Measurements from ENCODE around the gene ROMO1. TPM values are rescaled to one million over a fixed set of nuclear protein-coding genes. Genes with fewer than 3 reads are reported as not detected.

The ROMO1 gene
- total and polyA plus RNA-seq, 10 of the 15 experiments (the other 5 are each of a cell fraction or from before 2014, with no cell fraction given) = 23.2 to 631 (median 352) TPM

DNA sequence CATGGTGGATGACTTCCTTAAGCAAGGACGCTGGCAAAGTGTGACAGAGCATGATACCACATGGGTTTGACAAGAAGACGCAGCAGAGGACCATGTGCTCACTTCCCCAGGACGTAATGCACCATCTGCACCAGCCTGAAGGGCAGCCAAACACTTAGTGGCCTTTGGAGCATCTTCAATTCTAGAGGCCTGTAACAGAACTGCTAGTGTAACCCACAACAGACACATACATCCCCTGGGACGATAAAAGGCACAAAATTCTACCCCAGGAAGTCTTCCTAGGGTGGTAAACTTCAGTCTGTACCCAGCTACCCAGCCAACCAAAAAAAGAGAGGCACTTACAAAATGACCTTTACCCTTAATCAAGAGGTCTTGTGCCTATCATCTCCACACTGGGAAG is 25.3 kb upstream of the ROMO1 start:
- BruUV-seq (replicated peaks) = no TSS peak
- CTCF ChIA-PET = no interaction called here
- Histone ChIP-seq H3K9me3 (replicated peaks; ENCODE audit: control insufficient read depth, insufficient read depth, low read length) (no peaks in the 10 kb centered on the region), H3K9ac (ENCODE audit: control insufficient read depth, insufficient read depth, low read length) (no peak overlapping the region), H3K27me3 (replicated peaks in 1 of 2; ENCODE audit: control insufficient read depth in 2 of 2, insufficient read depth in 2 of 2, low read length in 1 of 2) (no peaks in the 10 kb centered on the region), H3K4me3 (no peak overlapping the region), H3K36me3 (ENCODE audit: control insufficient read depth in 2 of 2, insufficient read depth in 2 of 2, low read length in 1 of 2) (peaks cover 0 to 10% of the 10 kb centered on the region in 2 experiments; a peak in 2 of 4 replicates), H3K4me2 (ENCODE audit: control insufficient read depth, insufficient read depth) (no peak overlapping the region), H3K4me1 (ENCODE audit: control insufficient read depth, insufficient read depth, low read length) (no peaks in the 10 kb centered on the region), H3K27ac (ENCODE audit: control insufficient read depth, insufficient read depth) (no peak overlapping the region), H3K79me2 (ENCODE audit: control insufficient read depth, insufficient read depth, low read length) (no peaks in the 10 kb centered on the region), H2AFZ (ENCODE audit: control insufficient read depth, low read depth, low read length) (no peak overlapping the region), H4K20me1 (ENCODE audit: control insufficient read depth, insufficient read depth) (no peaks in the 10 kb centered on the region)
- SMC1A ChIA-PET (ENCODE audit: uncharacterized antibody, unreplicated experiment) = no interaction called here
- intact Hi-C loops (cut with micrococcal nuclease; ENCODE audit: unreplicated experiment) (no loop called here), in situ Hi-C loops (cut with MboI) (no loop called here)
- TF ChIP-seq RBBP5 (conservative IDR thresholded peaks at IDR 0.05) = no peak
- no peak for TF ChIP-seq TCF3 (IDR thresholded peaks at IDR 0.05; ENCODE audit: borderline replicate concordance, insufficient read depth, low read depth, low read length)
- TF ChIP-seq, protein P1, sequence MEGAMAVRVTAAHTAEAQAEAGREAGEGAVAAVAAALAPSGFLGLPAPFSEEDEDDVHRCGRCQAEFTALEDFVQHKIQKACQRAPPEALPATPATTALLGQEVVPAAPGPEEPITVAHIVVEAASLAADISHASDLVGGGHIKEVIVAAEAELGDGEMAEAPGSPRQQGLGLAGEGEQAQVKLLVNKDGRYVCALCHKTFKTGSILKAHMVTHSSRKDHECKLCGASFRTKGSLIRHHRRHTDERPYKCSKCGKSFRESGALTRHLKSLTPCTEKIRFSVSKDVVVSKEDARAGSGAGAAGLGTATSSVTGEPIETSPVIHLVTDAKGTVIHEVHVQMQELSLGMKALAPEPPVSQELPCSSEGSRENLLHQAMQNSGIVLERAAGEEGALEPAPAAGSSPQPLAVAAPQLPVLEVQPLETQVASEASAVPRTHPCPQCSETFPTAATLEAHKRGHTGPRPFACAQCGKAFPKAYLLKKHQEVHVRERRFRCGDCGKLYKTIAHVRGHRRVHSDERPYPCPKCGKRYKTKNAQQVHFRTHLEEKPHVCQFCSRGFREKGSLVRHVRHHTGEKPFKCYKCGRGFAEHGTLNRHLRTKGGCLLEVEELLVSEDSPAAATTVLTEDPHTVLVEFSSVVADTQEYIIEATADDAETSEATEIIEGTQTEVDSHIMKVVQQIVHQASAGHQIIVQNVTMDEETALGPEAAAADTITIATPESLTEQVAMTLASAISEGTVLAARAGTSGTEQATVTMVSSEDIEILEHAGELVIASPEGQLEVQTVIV (IDR thresholded peaks at IDR 0.05; ENCODE audit: borderline replicate concordance, partially characterized antibody) = no peak
- TF ChIP-seq NR2C2 (IDR thresholded peaks at IDR 0.05; ENCODE audit: borderline replicate concordance, control insufficient read depth, insufficient read length, low read depth) = no peak
- no peak for TF ChIP-seq ETV6 (conservative IDR thresholded peaks at IDR 0.05 in 1 of 2, IDR thresholded peaks at IDR 0.05 in 1 of 2; ENCODE audit: borderline replicate concordance in 1 of 2, low read depth in 1 of 2)
- TF ChIP-seq ZZZ3 (IDR thresholded peaks at IDR 0.05; ENCODE audit: control insufficient read depth, insufficient read length, low read depth) = no peak
- TF ChIP-seq LARP7 (IDR thresholded peaks at IDR 0.05) = no peak
- TF ChIP-seq, protein P2, sequence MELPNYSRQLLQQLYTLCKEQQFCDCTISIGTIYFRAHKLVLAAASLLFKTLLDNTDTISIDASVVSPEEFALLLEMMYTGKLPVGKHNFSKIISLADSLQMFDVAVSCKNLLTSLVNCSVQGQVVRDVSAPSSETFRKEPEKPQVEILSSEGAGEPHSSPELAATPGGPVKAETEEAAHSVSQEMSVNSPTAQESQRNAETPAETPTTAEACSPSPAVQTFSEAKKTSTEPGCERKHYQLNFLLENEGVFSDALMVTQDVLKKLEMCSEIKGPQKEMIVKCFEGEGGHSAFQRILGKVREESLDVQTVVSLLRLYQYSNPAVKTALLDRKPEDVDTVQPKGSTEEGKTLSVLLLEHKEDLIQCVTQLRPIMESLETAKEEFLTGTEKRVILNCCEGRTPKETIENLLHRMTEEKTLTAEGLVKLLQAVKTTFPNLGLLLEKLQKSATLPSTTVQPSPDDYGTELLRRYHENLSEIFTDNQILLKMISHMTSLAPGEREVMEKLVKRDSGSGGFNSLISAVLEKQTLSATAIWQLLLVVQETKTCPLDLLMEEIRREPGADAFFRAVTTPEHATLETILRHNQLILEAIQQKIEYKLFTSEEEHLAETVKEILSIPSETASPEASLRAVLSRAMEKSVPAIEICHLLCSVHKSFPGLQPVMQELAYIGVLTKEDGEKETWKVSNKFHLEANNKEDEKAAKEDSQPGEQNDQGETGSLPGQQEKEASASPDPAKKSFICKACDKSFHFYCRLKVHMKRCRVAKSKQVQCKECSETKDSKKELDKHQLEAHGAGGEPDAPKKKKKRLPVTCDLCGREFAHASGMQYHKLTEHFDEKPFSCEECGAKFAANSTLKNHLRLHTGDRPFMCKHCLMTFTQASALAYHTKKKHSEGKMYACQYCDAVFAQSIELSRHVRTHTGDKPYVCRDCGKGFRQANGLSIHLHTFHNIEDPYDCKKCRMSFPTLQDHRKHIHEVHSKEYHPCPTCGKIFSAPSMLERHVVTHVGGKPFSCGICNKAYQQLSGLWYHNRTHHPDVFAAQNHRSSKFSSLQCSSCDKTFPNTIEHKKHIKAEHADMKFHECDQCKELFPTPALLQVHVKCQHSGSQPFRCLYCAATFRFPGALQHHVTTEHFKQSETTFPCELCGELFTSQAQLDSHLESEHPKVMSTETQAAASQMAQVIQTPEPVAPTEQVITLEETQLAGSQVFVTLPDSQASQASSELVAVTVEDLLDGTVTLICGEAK (IDR thresholded peaks at IDR 0.05; ENCODE audit: borderline replicate concordance) = no peak
- TF ChIP-seq SREBF2 (IDR thresholded peaks at IDR 0.05; ENCODE audit: low read length) = no peak
- TF ChIP-seq, protein P3, sequence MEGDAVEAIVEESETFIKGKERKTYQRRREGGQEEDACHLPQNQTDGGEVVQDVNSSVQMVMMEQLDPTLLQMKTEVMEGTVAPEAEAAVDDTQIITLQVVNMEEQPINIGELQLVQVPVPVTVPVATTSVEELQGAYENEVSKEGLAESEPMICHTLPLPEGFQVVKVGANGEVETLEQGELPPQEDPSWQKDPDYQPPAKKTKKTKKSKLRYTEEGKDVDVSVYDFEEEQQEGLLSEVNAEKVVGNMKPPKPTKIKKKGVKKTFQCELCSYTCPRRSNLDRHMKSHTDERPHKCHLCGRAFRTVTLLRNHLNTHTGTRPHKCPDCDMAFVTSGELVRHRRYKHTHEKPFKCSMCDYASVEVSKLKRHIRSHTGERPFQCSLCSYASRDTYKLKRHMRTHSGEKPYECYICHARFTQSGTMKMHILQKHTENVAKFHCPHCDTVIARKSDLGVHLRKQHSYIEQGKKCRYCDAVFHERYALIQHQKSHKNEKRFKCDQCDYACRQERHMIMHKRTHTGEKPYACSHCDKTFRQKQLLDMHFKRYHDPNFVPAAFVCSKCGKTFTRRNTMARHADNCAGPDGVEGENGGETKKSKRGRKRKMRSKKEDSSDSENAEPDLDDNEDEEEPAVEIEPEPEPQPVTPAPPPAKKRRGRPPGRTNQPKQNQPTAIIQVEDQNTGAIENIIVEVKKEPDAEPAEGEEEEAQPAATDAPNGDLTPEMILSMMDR (IDR thresholded peaks at IDR 0.05 in 2 of 3, conservative IDR thresholded peaks at IDR 0.05 in 1 of 3; ENCODE audit: control insufficient read depth in 2 of 3, extremely low read depth in 1 of 3, insufficient read depth in 1 of 3, low read depth in 3 of 3, low read length in 3 of 3) = no peak
- RAD21 ChIA-PET (ENCODE audit: unreplicated experiment) = no interaction called here
- POLR2A ChIA-PET = interaction anchor here (0.8 kb wide), 1 partner anchor 68 kb away, joined by 3 read pairs; the partner anchor contains the start of gene RBM39
- FAIRE-seq (no peak), ATAC-seq (no peak), DNase-seq (ENCODE audit: low read depth, low spot score) (no peak)
- 64% methylated on average over 4 of the region's 4 CpGs for WGBS (ENCODE audit: insufficient coverage, insufficient replicate concordance, low lambda C conversion rate, missing lambda C conversion rate)

All from GM12878 (cell line).